Keratinocyte (primary cell): ENCODE results near the gene ETFB.

Experiments used
- CTCF ChIP-seq, 3 experiments: IDR thresholded peaks in 1 of 3; conservative IDR thresholded peaks in 1 of 3; optimal IDR thresholded peaks in 1 of 3; 2 replicates in 2 of 3; 3 replicates in 1 of 3; pipeline versions ENCODE3 to v1.5.1; 2011; ENCODE audit warnings: low read length in 3 of 3, mild to moderate bottlenecking in 3 of 3, moderate library complexity in 2 of 3, control low read depth in 1 of 3, inconsistent platforms in 1 of 3; ENCODE audit not compliant: insufficient read depth in 2 of 3; ENCODE audit errors: extremely low read depth in 1 of 3
- EZH2 ChIP-seq: IDR thresholded peaks from one replicate; pipeline ENCODE4 v1.6.1; 2012; ENCODE audit warnings: inconsistent platforms, mild to moderate bottlenecking, low read length, moderate library complexity

GRCh38 chr19:51370230-51370629 lies 4.0 kb upstream of the ETFB start:
- no peak for TF ChIP-seq CTCF (optimal IDR thresholded peaks at IDR 0.05 in 1 of 3, IDR thresholded peaks at IDR 0.05 in 1 of 3, conservative IDR thresholded peaks at IDR 0.05 in 1 of 3; ENCODE audit: extremely low read depth in 1 of 3, insufficient read depth in 2 of 3, low read length in 3 of 3)
- TF ChIP-seq EZH2: no peak
